GM23338 (cell line): Measurements from ENCODE around the gene TMEM9. TPM values are rescaled to one million over a fixed set of nuclear protein-coding genes. Genes with fewer than 3 reads are reported as not detected.

Experiments used
- ATAC-seq: fragments of 200-7000 bp; cut with Tn5 transposase; 3 replicates; pipeline ENCODE4 v1.9.1; 2020
- DNase-seq: peaks from one replicate; pipeline ENCODE4 v3.0.0-alpha.2; 2015; ENCODE audit warnings: low spot score
- H2AFZ ChIP-seq: fragments of 200-600 bp; sonication (generic); 2 replicates; pipeline ENCODE4 v1.8.0; 2016; ENCODE audit warnings: antibody characterized with exemption, mild to moderate bottlenecking, moderate library complexity
- H3F3A ChIP-seq: fragments of 200-600 bp; sonication (generic); replicated peaks from 2 replicates; pipeline ENCODE4 v1.8.0; 2017; ENCODE audit warnings: antibody characterized with exemption, mixed run types, low read depth
- H3K27ac ChIP-seq: fragments of 200-600 bp; sonication (generic); 2 replicates; pipeline ENCODE4 v1.6.1; 2016; ENCODE audit warnings: low read depth
- H3K27me3 ChIP-seq: fragments of 200-600 bp; sonication (generic); 2 replicates; pipeline ENCODE4 v1.8.0; 2016; ENCODE audit warnings: mild to moderate bottlenecking, mixed run types, moderate library complexity; ENCODE audit not compliant: insufficient read depth
- H3K36me3 ChIP-seq: fragments of 200-600 bp; sonication (generic); 2 replicates; pipeline ENCODE4 v1.8.0; 2016; ENCODE audit warnings: mild to moderate bottlenecking; ENCODE audit not compliant: insufficient read depth
- H3K4me1 ChIP-seq: fragments of 200-600 bp; sonication (generic); 2 replicates; pipeline ENCODE4 v1.8.0; 2016; ENCODE audit warnings: mild to moderate bottlenecking, moderate library complexity; ENCODE audit not compliant: insufficient read depth
- H3K4me2 ChIP-seq: fragments of 200-600 bp; sonication (generic); 2 replicates; pipeline ENCODE4 v1.7.1; 2017; ENCODE audit warnings: mixed run types
- H3K4me3 ChIP-seq: fragments of 200-600 bp; sonication (generic); 2 replicates; pipeline ENCODE4 v1.6.1; 2016; ENCODE audit warnings: mixed run types
- H3K79me2 ChIP-seq: fragments of 200-600 bp; sonication (generic); replicated peaks from 2 replicates; pipeline ENCODE4 v1.8.0; 2017; ENCODE audit warnings: mild to moderate bottlenecking; ENCODE audit not compliant: insufficient read depth
- H3K9me2 ChIP-seq: fragments of 200-600 bp; sonication (generic); 2 replicates; pipeline ENCODE4 v1.8.0; 2017; ENCODE audit not compliant: insufficient read depth
- H4K20me1 ChIP-seq: fragments of 200-600 bp; sonication (generic); replicated peaks from 2 replicates; pipeline ENCODE4 v1.8.0; 2017; ENCODE audit warnings: mild to moderate bottlenecking; ENCODE audit not compliant: insufficient read depth
- H3K27ac Mint-ChIP-seq: 2 replicates; pipeline ENCODE4 v1.8.0; 2020; ENCODE audit warnings: inconsistent platforms, mild to moderate bottlenecking, moderate library complexity, mixed read lengths
- H3K27me3 Mint-ChIP-seq: 3 replicates; pipeline ENCODE4 v1.8.0; 2022; ENCODE audit warnings: low read depth, mild to moderate bottlenecking, moderate library complexity, mixed read lengths, inconsistent platforms; ENCODE audit not compliant: insufficient read depth, poor library complexity
- H3K36me3 Mint-ChIP-seq: 3 replicates; pipeline ENCODE4 v1.8.0; 2021; ENCODE audit warnings: low read depth, mild to moderate bottlenecking, inconsistent platforms, moderate library complexity, mixed read lengths
- H3K4me1 Mint-ChIP-seq: 3 replicates; pipeline ENCODE4 v1.8.0; 2020; ENCODE audit warnings: mild to moderate bottlenecking, inconsistent platforms, mixed read lengths
- H3K4me3 Mint-ChIP-seq: 3 replicates; pipeline ENCODE4 v1.8.0; 2021; ENCODE audit warnings: moderate library complexity, mild to moderate bottlenecking, inconsistent platforms, mixed read lengths
- H3K9me3 Mint-ChIP-seq: 3 replicates; pipeline ENCODE4 v1.8.0; 2020; ENCODE audit warnings: moderate library complexity, mild to moderate bottlenecking, inconsistent platforms, mixed read lengths
- NANOG ChIP-seq: IDR thresholded peaks from 2 replicates; pipeline ENCODE4 v1.6.1; 2016; ENCODE audit warnings: antibody characterized with exemption, borderline replicate concordance
- POLR2AphosphoS5 ChIP-seq: IDR thresholded peaks from 2 replicates; pipeline ENCODE4 v1.6.1; 2016; ENCODE audit warnings: antibody characterized with exemption, low read depth
- STAT1 ChIP-seq: IDR thresholded peaks from one replicate; pipeline ENCODE4 v1.6.1; 2016; ENCODE audit warnings: antibody characterized with exemption; ENCODE audit not compliant: unreplicated experiment
- ZNF114 ChIP-seq: fragments of 250-450 bp; sonication (Bioruptor Pico); IDR thresholded peaks from 2 replicates; pipeline ENCODE4 v1.5.0; 2020; ENCODE audit warnings: mild to moderate bottlenecking, moderate library complexity
- ZNF331 ChIP-seq: fragments of 250-450 bp; sonication (Bioruptor Pico); IDR thresholded peaks from 2 replicates; pipeline ENCODE4 v1.5.0; 2020; ENCODE audit warnings: low read depth, mild to moderate bottlenecking, moderate library complexity
- ZNF462 ChIP-seq: fragments of 250-450 bp; sonication (Bioruptor Pico); IDR thresholded peaks from 2 replicates; pipeline ENCODE4 v1.5.0; 2020; ENCODE audit warnings: mild to moderate bottlenecking, moderate library complexity
- polyA plus RNA-seq: library from polyadenylated mRNA; unstranded; fragments of >200 nt; fragmentation: Nextera tagmentation; extraction: Ambion mirVana; gene quantifications from 2 replicates; pipeline ENCODE4 v1.2.1, GENCODE V29; 2016
- total RNA-seq: library from RNA; depleted of rRNA; stranded (reverse); fragments of >200 nt; shearing (Covaris generic); gene quantifications from 2 replicates; pipeline ENCODE4 v1.2.3, GENCODE V29; 2014
- TF ChIP-seq, protein P1 (sequence below): IDR thresholded peaks from one replicate; pipeline ENCODE4 v1.6.1; 2018; ENCODE audit warnings: antibody characterized with exemption; ENCODE audit not compliant: unreplicated experiment

TMEM9 gene
- total and polyA plus RNA-seq, 2 experiments from 2014 or later: 78.6 to 147 TPM

DNA sequence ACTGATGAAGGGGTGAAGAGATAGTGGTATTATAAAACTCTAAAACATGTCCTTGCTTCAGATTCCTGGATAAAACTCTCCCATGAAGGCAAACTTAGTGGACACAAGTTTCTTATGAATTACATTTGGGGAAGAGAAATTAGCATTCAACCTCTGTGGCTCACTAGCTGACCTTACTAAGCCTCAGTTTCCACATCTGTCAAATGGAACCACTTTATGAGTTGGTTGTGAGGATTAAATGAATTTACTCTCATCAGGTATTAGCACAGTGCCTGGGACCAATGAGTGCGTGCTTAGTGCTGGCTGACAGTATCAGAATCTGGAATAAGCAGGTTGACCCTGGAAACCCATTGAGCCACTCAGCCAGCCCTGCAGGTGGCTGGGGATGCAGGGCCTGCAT, 44.6 kb downstream of the TMEM9 start:
- no peaks in the 10 kb centered on the region for H3K79me2 ChIP-seq
- TF ChIP-seq POLR2AphosphoS5 (no peak), STAT1 (no peak), NANOG (no peak), ZNF462 (CRISPR knock-in tag) (no peak), ZNF114 (no peak), ZNF331 (no peak)
- TF ChIP-seq, protein P1, sequence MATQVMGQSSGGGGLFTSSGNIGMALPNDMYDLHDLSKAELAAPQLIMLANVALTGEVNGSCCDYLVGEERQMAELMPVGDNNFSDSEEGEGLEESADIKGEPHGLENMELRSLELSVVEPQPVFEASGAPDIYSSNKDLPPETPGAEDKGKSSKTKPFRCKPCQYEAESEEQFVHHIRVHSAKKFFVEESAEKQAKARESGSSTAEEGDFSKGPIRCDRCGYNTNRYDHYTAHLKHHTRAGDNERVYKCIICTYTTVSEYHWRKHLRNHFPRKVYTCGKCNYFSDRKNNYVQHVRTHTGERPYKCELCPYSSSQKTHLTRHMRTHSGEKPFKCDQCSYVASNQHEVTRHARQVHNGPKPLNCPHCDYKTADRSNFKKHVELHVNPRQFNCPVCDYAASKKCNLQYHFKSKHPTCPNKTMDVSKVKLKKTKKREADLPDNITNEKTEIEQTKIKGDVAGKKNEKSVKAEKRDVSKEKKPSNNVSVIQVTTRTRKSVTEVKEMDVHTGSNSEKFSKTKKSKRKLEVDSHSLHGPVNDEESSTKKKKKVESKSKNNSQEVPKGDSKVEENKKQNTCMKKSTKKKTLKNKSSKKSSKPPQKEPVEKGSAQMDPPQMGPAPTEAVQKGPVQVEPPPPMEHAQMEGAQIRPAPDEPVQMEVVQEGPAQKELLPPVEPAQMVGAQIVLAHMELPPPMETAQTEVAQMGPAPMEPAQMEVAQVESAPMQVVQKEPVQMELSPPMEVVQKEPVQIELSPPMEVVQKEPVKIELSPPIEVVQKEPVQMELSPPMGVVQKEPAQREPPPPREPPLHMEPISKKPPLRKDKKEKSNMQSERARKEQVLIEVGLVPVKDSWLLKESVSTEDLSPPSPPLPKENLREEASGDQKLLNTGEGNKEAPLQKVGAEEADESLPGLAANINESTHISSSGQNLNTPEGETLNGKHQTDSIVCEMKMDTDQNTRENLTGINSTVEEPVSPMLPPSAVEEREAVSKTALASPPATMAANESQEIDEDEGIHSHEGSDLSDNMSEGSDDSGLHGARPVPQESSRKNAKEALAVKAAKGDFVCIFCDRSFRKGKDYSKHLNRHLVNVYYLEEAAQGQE: no peak
- no peak overlapping the region for H3K27ac Mint-ChIP-seq
- ATAC-seq (no peak), DNase-seq (no peak)
- H3K27me3 Mint-ChIP-seq: peaks cover 25% of the 10 kb centered on the region
- H3K4me3 Mint-ChIP-seq: no peak overlapping the region
- no peak overlapping the region for H3K27ac ChIP-seq
- peaks cover 5% of the 10 kb centered on the region for H3K4me1 ChIP-seq
- no peaks in the 10 kb centered on the region for H4K20me1 ChIP-seq
- no peaks in the 10 kb centered on the region for H3K9me2 ChIP-seq
- H3K36me3 Mint-ChIP-seq: no peaks in the 10 kb centered on the region
- no peaks in the 10 kb centered on the region for H3K36me3 ChIP-seq
- no peak overlapping the region for H2AFZ ChIP-seq
- H3K9me3 Mint-ChIP-seq: no peaks in the 10 kb centered on the region
- peaks cover 9% of the 10 kb centered on the region; the same call in 2 of the 3 replicates for H3K4me1 Mint-ChIP-seq
- H3K4me2 ChIP-seq: no peak overlapping the region
- H3F3A ChIP-seq: no peaks in the 10 kb centered on the region
- H3K4me3 ChIP-seq: no peak overlapping the region
- H3K27me3 ChIP-seq: peaks cover 15% of the 10 kb centered on the region
